COR-L47 (cell line): ENCODE data around the gene LENG9.

ENCODE experiments used
- DNase-seq: peaks from one replicate; lab custom pipeline; 2025; lab: John Stamatoyannopoulos, UW

LENG9 gene

GRCh38 chr19:54421521-54421920, 42.1 kb downstream of the LENG9 start:
- DNase-seq: no peak

GRCh38 chr19:54421169-54421516, 42.4 kb downstream of the LENG9 start:
- no peak for DNase-seq

DNA sequence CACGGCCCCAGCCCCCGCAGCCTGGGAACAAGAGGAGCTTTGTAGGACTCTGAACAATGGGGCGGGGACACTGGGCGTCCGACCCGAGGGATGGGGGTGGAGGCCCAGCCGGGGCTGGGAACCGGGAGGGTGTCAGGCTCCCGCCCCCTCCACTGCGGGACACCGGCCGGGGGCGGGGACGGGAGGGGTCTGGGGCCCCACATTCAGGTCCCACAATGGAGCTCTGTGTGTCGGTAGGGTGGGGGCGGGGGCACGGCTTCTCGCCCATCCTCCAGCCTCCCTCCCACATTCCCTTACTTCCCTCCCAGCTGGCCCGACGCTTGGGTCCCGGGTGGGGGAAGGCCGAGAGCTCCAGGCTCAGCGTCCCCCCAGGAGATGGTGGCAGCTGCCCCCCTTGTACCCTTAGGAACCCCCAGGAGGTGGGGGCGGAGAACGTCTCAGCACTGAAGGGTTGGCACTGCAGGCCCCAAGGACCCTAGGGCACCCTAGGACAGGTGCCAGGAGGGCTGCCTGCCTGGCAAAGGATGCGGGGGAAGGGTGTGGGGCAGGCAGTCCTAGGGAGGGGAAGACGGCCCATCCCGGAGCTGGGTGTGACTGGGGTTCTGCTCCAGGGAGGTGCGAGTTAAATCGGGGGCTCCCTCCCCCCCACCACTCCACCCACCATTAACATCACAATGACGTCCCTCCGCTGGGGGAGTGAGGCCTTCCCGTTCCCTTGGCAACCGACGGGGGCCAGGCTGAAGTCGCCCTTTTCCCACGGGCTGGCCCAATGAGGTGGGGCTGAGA, 43.0 kb downstream of the LENG9 start:
- no peak for DNase-seq

DNA sequence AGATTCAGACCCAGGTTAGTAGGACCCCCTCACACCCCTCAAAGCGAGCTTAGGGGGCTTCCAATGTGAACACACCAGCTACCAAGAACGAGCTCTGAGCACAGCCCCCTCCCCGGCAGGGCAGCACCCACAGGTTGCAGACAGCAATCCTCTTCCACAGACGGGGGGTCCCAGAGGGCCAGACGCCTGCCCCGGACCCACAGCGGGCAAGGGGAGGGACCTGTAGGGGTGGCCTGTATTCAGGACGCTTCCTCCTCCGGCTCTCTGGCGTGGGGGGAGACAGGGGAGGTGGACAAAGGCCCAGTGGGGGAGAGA, 43.6 kb downstream of the LENG9 start:
- DNase-seq: no peak

DNA sequence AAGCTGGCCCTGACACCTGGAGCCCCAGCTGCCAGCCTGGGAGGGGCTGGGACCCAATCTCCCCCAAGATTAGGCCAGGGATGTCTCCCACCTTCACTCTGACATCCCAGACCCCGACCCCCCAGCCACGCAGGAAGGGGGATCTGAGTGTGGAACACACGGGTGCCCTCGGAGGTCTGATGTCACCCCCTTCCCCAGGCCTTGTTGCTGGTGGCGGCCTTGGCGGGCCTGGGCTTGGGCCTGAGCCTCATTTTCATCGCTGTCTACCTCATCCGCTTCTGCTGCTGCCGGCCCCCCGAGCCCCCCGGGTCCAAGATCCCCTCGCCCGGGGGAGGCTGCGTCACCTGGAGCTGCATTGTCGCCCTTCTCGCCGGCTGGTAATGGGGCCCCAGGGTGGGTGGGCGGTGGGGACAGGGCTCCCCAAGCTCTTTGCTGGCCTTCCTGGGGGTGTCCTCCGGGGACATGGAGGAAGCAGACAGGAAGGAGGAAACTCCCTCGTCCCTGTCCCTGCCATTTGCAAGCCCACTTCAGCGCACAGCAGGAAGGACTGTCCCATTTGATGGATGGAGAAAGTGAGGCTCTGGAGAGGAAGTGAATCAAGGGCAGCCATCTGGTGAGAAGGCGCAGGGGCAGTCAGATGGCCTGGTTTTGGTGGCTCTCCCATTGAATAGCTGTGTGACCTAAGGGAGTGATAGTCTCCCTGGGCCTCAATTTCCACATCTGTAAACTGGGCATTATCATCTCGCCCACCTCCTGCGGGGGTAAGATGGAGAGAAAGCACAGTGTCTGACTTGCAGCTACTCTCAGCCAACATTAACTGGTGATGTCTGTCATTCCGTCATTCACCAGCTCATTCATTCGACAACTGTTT, 44.4 kb downstream of the LENG9 start:
- DNase-seq: no peak

DNA sequence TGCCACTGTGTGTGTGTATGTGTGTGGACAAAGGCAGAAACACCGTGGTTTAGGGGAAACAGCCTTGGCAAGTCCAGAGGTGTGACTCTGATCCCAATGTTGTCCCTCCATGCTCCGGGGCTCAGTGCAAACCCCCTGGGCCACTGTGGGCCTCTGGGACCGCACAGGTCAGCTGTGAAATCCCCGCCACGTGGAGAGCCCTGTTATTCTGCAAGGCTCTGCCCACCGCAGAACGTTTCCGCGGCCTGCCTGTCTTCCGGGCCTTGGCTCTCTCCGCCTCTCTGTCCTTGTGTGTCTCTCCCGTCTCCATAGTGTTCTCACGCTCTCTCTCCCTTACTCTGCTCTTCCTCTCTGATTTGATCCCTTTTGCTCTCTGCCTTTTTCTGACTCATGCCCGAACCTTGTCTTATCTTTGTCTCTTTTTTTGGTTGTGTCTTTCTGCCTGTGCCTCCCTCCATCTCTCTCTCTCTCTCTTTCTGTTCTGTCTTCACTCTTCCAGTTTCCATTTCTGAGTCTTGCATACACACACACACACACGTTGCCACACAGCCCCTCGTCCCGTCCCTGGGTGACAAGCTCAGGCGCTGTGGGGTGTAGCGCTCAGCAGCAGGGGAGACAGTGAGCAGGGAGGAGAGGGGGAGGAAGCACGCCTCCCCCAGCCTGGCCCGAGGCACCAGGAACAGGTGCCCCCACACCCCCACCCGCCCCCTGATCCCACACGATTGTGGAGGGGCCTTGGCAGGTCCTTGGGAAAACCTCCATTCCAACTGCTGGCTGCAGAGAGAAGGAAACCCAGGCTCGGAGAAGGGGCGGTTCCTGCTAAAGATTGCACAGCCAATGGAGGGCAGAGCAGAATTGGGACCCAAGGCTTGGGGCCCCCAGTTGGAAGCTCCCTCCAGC, 45.3 kb downstream of the LENG9 start:
- DNase-seq: no peak

GRCh38 chr19:54416695-54417491, 46.7 kb downstream of the LENG9 start:
- no peak for DNase-seq

GRCh38 chr19:54415901-54416673, 47.5 kb downstream of the LENG9 start:
- no peak for DNase-seq

DNA sequence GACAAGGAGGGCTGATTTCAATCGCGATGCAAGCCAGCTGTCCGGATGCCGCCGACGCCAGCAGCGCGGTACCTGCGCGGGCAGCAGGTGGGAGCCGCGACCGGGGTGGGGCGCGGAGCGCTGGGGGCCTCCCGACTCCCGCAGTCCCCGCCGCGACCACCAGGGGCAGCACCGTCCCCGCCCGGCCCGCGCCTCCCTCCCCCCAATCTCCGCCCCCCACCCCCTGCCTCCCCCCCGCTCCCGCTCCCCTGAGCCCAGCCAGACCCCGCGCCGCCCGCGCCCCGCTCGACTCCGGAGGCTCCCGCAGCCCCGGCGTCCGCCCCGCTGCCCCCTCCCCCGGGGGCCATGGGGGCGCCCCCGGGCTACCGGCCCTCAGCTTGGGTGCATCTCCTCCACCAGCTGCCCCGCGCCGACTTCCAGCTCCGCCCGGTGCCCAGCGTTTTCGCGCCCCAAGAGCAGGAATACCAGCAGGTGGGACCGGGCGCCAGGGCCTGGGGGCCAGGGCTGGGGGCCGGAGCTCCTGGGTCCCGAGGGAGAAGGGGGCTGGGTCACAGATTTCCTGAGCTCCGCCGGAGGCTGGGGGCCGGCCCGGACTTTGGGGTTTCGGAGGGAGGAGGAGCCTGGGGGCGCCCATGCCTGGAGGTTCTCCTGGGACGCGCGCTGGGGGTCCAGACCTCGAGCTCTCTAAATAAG, 48.2 kb downstream of the LENG9 start, which contains the start of gene TTYH1:
TTYH1 (plus strand) TSS at position 257 of the 693 bp plus-strand sequence; CDS start at position 346, 89 bp downstream.
- DNase-seq: no peak

DNA sequence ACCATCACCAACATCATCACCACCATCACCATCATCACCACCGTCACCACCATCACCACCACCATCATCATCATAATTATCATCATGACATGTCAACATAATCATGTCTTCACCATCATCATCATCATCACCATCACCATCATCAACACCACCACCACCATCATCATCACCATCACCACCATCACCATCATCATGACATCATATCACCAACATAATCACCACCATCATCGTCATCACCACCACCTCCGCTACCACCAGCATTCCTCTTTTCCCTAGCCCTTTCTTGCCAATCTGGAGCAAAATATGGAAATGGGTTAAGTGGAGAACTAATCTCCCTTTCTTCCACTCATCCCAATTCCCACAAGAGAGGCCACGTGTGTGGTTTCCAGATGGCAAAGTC, 49.4 kb downstream of the LENG9 start:
- DNase-seq: no peak

DNA sequence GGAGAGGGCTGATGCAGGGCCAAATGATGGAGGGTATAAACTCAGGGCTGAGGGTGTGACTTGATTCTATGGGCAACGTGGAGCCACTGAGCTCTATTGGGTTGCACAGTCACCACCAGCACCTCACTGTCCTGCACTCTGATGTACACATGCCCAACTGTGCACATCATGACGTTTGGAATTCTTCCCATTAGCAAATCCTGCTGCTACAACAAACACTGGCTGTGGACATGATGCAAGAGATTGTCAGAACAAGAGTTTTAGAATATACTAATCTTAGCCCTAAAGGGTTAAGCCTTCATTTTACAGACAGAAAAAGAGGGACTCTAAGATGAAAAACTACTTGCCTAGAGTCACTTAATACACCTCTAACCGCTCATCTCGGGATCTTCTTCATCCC, 50.7 kb downstream of the LENG9 start:
- DNase-seq: no peak
